H7 (cell line): ENCODE data around the gene JMJD6. TPM values are rescaled to one million over a fixed set of nuclear protein-coding genes. Genes with fewer than 3 reads are reported as not detected.
"Not testable (repeated sequence)": the region's sequence is repeated elsewhere in the genome, so short reads cannot be mapped to it uniquely, and the experiment has no call there.

Source experiments
- DNase-seq: peaks from one replicate; pipeline ENCODE4 v3.0.0; 2012
- H3K27me3 ChIP-seq: 2 replicates; pipeline ENCODE4 v1.6.0; 2011; ENCODE audit warnings: mild to moderate bottlenecking, low read length; ENCODE audit not compliant: control insufficient read depth, insufficient read depth
- H3K36me3 ChIP-seq: replicated peaks from 2 replicates; pipeline ENCODE4 v1.5.1; 2011; ENCODE audit warnings: low read length; ENCODE audit not compliant: control insufficient read depth, insufficient read depth
- H3K4me3 ChIP-seq: 2 replicates; pipeline ENCODE4 v1.5.1; 2011; ENCODE audit warnings: low read depth, mild to moderate bottlenecking, control low read depth, low read length, moderate library complexity; ENCODE audit not compliant: insufficient read depth
- total RNA-seq: library from RNA; depleted of rRNA; stranded (reverse); fragments of >200 nt; shearing (Covaris generic); gene quantifications from 2 replicates; pipeline ENCODE4 v1.2.3, GENCODE V29; 2014

JMJD6 gene
- total RNA-seq, 1 experiment from 2014 or later = 16.8 TPM

GRCh38 chr17:76740329-76741118 is 14.1 kb upstream of the JMJD6 start:
- H3K27me3 ChIP-seq = no peaks in the 10 kb centered on the region
- peaks cover 13% of the 10 kb centered on the region for H3K36me3 ChIP-seq
- H3K4me3 ChIP-seq = no peak overlapping the region
- DNase-seq = no peak

DNA sequence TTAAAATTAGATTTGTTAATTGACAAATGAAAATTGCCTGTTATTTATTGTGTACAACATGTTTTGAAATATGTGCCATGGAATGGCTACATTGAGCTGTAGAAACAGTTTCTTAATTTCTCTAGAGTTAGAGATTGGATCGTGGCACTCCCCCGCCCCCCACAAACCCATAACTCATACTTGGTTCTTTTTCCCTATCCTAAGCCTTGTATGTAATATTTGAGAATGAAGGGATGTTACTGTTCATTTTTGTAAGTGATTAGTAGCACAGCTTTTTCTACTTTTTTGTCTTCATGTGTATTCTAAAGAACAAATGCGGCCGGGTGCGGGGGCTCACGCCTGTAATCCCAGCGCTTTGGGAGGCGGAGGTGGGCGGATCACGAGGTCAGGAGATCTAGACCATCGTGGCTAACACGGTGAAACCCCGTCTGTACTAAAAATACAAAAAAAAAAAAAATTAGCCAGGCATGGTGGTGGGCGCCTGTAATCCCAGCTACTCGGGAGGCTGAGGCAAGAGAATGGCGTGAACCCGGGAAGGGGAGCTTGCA is 13.2 kb upstream of the JMJD6 start:
- H3K36me3 ChIP-seq = peaks cover 15% of the 10 kb centered on the region
- not testable (repeated sequence) for H3K27me3 ChIP-seq, H3K4me3 ChIP-seq, DNase-seq

DNA sequence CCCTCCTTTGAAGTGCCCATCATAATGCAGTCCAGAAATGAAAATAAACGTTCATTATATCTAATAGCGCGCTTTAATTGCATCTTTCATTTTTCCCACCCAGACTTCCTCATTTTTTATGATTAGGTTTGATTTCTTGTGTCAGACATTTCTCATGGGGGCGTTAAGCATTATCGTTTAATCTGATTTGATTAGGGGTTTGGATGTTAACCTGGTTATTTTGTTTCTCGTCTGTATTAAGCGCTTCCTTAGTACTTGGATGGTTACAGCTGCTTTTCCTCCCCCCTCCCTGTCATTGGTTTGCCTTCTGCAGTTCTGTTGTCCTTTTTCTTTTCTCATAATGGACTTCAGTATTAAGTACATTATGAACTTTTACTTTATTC is 12.1 kb upstream of the JMJD6 start:
- no peaks in the 10 kb centered on the region for H3K27me3 ChIP-seq
- DNase-seq = no peak
- peaks cover 23% of the 10 kb centered on the region for H3K36me3 ChIP-seq
- H3K4me3 ChIP-seq = peak overlapping the region; percentile 63

DNA sequence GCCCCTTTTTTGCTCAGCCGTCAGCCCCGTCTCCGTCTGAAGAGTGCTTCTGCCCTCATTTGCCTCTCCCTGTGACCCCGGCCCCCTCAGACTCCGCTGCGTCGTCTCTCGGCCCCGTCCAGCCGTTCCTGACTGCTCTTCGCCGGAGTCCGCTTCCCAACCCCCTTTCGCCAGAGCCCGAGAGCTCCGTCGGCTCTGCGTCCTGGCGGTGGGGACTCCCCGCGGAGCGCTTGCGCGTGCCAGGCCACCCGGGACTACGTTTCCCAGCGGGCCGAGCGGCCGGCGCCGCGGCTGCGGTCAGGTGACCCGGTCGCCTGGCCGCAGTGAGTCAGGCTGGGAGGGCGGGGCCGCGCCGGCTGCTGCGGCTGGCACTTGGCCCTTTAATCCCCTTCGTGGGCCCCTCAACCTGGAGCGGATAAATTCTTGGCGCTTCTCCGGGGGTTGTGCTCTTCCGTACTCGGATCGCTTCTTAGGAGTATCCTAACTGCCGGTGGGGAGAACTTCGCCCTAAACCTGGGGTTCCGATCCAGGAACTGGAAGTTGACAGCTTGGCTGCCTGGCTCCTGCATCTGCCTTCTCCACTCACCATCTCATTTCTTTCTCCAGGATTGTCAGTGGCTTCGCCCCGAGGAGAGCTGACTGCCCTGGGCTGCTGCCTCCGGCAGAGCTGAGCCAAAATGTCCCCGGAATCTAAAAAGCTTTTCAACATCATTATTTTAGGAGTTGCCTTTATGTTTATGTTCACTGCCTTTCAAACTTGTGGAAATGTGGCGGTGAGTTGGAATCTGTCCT is 11.5 kb upstream of the JMJD6 start, which contains the start of gene MFSD11:
TSS of gene MFSD11 (plus strand) at position 444 of the 792 bp plus-strand sequence. CDS start at position 678, 234 bp downstream.
- H3K36me3 ChIP-seq = peaks cover 28% of the 10 kb centered on the region
- H3K27me3 ChIP-seq = no peaks in the 10 kb centered on the region
- peak; percentile 98 for DNase-seq
- H3K4me3 ChIP-seq = peak within 1 kb of the TSS; percentile 98

DNA sequence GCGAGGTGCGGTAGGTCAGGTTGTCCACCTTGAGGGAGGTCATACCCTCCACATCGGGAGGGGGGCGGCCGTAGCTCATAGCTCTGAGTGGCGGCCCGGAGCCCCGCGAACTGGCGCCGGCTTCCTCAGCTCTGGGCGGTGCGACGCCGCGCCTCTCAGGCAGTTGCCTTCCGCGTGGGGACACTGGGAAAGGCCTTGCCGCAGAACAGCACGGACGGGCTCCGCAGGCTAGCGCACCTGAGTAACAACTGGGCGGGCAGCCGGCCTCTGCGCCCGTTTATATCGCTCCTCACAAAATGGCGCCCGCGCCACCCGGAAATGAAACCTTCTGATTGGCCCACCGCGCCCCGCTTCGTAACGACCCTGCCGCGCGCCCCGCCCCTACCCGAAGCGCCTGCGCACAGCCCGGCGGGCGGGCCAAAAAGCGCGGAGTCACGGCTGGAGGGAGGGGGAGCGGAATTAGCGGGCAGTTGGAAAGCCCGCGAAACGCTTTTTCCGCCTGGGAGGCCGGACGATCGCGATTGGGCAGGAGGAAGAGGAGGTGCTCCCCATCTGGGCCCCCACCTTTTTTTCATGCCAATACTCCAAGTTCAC is 10.8 kb upstream of the JMJD6 start, which contains the start of gene SRSF2:
TSS of gene SRSF2 (minus strand) at position 250 of the 594 bp plus-strand sequence. CDS start at position 79, 171 bp downstream.
- Histone ChIP-seq H3K27me3 (no peaks in the 10 kb centered on the region), H3K4me3 (peak within 1 kb of the TSS; percentile 98), H3K36me3 (peaks cover 31% of the 10 kb centered on the region)
- DNase-seq = peak; percentile 99

DNA sequence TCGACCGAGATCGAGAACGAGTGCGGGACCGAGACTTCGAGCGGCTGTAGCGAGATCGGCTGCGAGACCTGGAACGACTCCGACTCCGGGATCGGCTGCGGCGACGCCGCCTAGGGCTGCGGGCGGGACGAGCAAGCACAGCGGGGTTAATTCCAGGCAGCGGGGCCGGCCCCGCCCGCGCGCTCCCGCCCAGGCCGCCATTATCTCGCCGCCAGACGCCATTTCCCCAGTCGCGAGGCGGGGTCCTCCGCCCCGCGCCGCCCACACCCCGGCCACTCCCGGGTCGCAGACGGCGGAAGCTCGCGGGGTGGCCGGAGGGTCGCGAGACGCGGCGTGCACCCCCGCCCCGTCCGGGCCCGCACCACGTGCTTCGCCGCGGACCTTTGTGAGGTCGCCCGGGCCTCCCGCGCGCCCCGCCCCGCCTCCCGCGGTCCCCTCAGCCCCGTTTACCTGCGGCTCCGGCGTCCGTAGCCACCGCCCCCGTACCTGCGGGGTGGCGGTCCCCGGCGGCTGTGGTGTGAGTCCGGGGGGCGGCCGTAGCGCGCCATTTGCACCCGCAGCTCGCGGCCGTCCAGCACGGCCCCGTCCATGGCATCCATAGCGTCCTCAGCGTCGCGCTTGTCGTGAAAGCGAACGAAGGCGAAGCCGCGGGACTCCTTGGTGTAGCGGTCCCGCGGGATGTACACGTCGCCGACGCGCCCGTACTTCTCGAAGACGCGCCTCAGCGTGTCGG is 10.1 kb upstream of the JMJD6 start:
- DNase-seq = peak; percentile 82
- Histone ChIP-seq H3K27me3 (no peaks in the 10 kb centered on the region), H3K4me3 (peak overlapping the region; percentile 98), H3K36me3 (peaks cover 31% of the 10 kb centered on the region)

DNA sequence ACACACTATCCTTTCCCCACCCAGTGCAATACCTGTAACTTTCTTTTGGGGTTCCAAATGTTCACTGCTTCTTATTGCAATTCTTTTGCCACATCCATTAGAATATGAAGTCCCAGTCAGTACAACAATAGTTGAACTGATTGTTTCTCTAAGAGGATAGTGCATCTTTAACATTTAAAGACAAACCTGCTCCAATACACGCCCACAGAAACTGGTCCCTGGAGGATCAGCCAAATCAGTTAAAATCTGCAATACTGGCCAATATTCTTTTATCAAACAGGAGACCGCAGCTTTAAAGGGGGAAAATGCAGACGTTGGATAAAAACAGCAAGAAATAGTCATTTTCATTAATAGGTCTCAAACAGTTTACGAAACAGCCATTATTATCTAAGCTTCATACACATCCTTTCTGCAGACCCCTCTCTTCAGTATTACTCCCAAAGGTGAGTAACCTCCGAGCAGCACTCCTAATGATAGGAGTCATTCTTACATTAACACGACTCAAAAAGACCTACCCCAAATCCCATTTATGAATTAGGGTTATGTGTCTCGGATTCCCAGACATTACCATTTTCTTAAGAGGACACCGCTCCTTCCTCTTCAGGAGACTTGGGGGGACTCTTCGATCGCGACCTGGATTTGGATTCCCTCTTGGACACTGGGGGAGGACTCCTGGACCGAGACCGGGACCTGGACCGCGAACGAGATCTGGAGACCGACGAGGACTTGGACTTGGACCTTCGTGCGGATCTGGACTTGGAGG is 9.4 kb upstream of the JMJD6 start:
- no peak for DNase-seq
- no peaks in the 10 kb centered on the region for H3K27me3 ChIP-seq
- peaks cover 31% of the 10 kb centered on the region for H3K36me3 ChIP-seq
- peak overlapping the region; percentile 98 for H3K4me3 ChIP-seq

- H3K4me3 ChIP-seq = peak overlapping the region; percentile 98
- peaks cover 31% of the 10 kb centered on the region for H3K36me3 ChIP-seq
- H3K27me3 ChIP-seq = no peaks in the 10 kb centered on the region
- no peak for DNase-seq
Measured at GRCh38 chr17:76735006-76735405, 8.6 kb upstream of the JMJD6 start.

DNA sequence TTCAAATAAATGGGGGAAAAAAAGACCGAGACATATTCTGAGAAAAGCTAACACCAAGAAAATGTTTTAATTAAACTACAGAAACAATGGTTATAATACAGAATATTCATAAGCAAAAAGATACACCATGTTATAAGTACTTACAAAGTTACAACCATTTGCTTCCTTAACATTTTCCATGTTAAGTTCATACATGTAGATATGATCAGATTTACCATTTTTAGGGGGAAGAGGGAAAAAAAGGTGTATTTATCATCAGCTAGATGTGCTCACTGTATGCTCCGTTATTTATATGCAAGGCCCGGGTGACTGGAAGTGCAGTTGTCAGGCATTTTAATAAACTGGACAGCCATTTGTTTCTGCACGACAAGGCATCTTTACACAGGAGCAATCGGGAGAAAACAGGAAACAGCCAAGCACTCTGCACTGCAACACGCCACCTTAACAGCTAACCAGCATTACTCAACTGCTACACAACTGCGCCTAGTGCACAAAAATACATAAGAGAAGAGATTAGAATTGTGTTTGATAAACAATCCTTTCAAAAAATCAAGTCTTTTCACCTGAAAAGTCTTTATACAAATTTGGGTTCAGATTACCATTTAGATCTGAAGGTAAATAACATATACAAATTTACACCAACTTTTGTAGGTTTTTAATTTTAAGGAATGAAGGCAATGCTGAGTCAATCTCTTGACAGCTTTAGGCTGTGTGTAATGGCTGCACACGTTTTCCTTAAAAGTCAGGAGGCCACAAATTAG is 7.9 kb upstream of the JMJD6 start:
- peaks cover 33% of the 10 kb centered on the region for H3K36me3 ChIP-seq
- DNase-seq = no peak

GRCh38 chr17:76733618-76733957 is 7.2 kb upstream of the JMJD6 start:
- Histone ChIP-seq H3K36me3 (peaks cover 33% of the 10 kb centered on the region), H3K27me3 (no peaks in the 10 kb centered on the region), H3K4me3 (no peak overlapping the region)
- no peak for DNase-seq

More for the DNA sequence above, 7.9 kb upstream of the JMJD6 start:
- no peaks in the 10 kb centered on the region for H3K27me3 ChIP-seq
- H3K4me3 ChIP-seq = no peak overlapping the region; the same call in 1 of the 2 replicates

GRCh38 chr17:76732734-76733617 is 6.6 kb upstream of the JMJD6 start:
- DNase-seq = no peak
- no peaks in the 10 kb centered on the region for H3K27me3 ChIP-seq
- H3K4me3 ChIP-seq = no peak overlapping the region
- peaks cover 33% of the 10 kb centered on the region for H3K36me3 ChIP-seq
